Liver (tissue), 9 donors: ENCODE results near the gene GPR161. TPM values are rescaled to one million over a fixed set of nuclear protein-coding genes. Genes with fewer than 3 reads are reported as not detected.

Experiments used
- DNase-seq: peaks from one replicate; pipeline ENCODE4 v3.0.0-alpha.2; 2017; ENCODE audit warnings: low spot score
- H3K27ac ChIP-seq, 2 donors: one replicate each; pipeline ENCODE4 v1.7.0; 2013; ENCODE audit warnings: inconsistent platforms in 2 of 2, low read length in 2 of 2, control low read depth in 1 of 2, low read depth in 1 of 2, mild to moderate bottlenecking in 1 of 2
- H3K27me3 ChIP-seq, 4 donors: one replicate each; pipeline versions ENCODE4 v1.6.1 to v1.7.0; 2013; ENCODE audit warnings: low read length in 3 of 4, inconsistent platforms in 1 of 4, mild to moderate bottlenecking in 1 of 4, moderate library complexity in 1 of 4; ENCODE audit not compliant: control insufficient read depth in 4 of 4, insufficient read depth in 4 of 4
- H3K36me3 ChIP-seq, 4 donors: one replicate each; pipeline versions ENCODE4 v1.6.1 to v1.7.0; 2013; ENCODE audit warnings: low read length in 3 of 4, mild to moderate bottlenecking in 3 of 4, low read depth in 1 of 4, moderate library complexity in 1 of 4; ENCODE audit not compliant: control insufficient read depth in 4 of 4, insufficient read depth in 3 of 4
- H3K4me1 ChIP-seq, 4 donors: one replicate each; pipeline versions ENCODE4 v1.6.1 to v1.7.0; 2013; ENCODE audit warnings: low read length in 3 of 4, mild to moderate bottlenecking in 3 of 4, moderate library complexity in 1 of 4; ENCODE audit not compliant: control insufficient read depth in 4 of 4, insufficient read depth in 4 of 4
- H3K4me3 ChIP-seq, 3 donors: one replicate each; pipeline versions ENCODE4 v1.6.1 to v1.7.0; 2013; ENCODE audit warnings: low read length in 3 of 3, control low read depth in 1 of 3, low read depth in 1 of 3, mild to moderate bottlenecking in 1 of 3
- H3K9ac ChIP-seq, 2 donors: one replicate each; pipeline ENCODE4 v1.7.0; 2013; ENCODE audit warnings: low read length in 2 of 2, mild to moderate bottlenecking in 2 of 2, moderate library complexity in 2 of 2, control low read depth in 1 of 2, low read depth in 1 of 2
- H3K9me3 ChIP-seq, 4 donors: one replicate each; pipeline versions ENCODE4 v1.6.1 to v1.7.0; 2013; ENCODE audit warnings: low read length in 3 of 4; ENCODE audit not compliant: control insufficient read depth in 4 of 4
- EGR1 ChIP-seq, 2 donors: IDR thresholded peaks; 2 replicates each; pipeline ENCODE4 v1.6.1; 2016 to 2018; ENCODE audit warnings: antibody characterized with exemption in 2 of 2, low read depth in 2 of 2
- FOXA1 ChIP-seq: IDR thresholded peaks from 2 replicates; pipeline ENCODE4 v1.6.1; 2016; ENCODE audit warnings: antibody characterized with exemption
- FOXA2 ChIP-seq: IDR thresholded peaks from 2 replicates; pipeline ENCODE4 v1.6.1; 2016; ENCODE audit warnings: antibody characterized with exemption
- GABPA ChIP-seq, 2 donors: IDR thresholded peaks in 1 of 2; conservative IDR thresholded peaks in 1 of 2; 2 replicates each; pipeline ENCODE4 v1.6.1; 2016; ENCODE audit warnings: antibody characterized with exemption in 2 of 2, mild to moderate bottlenecking in 1 of 2, moderate library complexity in 1 of 2
- HNF4A ChIP-seq, 2 donors: conservative IDR thresholded peaks; 2 replicates each; pipeline ENCODE4 v1.6.1; 2016; ENCODE audit warnings: antibody characterized with exemption in 2 of 2, mild to moderate bottlenecking in 2 of 2
- HNF4G ChIP-seq: IDR thresholded peaks from 2 replicates; pipeline ENCODE4 v1.6.1; 2016; ENCODE audit warnings: antibody characterized with exemption
- JUND ChIP-seq, 2 donors: IDR thresholded peaks; 2 replicates each; pipeline ENCODE4 v1.6.1; 2016; ENCODE audit warnings: antibody characterized with exemption in 2 of 2
- NR2F2 ChIP-seq: IDR thresholded peaks from 2 replicates; pipeline ENCODE4 v1.6.1; 2016; ENCODE audit warnings: antibody characterized with exemption
- RAD21 ChIP-seq, 2 donors: IDR thresholded peaks; 2 replicates each; pipeline ENCODE4 v1.6.1; 2016; ENCODE audit warnings: antibody characterized with exemption in 2 of 2, mild to moderate bottlenecking in 2 of 2
- RXRA ChIP-seq, 2 donors: IDR thresholded peaks; 2 replicates each; pipeline ENCODE4 v1.6.1; 2017 to 2018; ENCODE audit warnings: antibody characterized with exemption in 2 of 2, mild to moderate bottlenecking in 1 of 2
- SP1 ChIP-seq: IDR thresholded peaks from 2 replicates; pipeline ENCODE4 v1.6.1; 2018; ENCODE audit warnings: antibody characterized with exemption, mild to moderate bottlenecking
- TAF1 ChIP-seq: conservative IDR thresholded peaks from 2 replicates; pipeline ENCODE4 v1.6.1; 2016; ENCODE audit warnings: antibody characterized with exemption, mild to moderate bottlenecking
- YY1 ChIP-seq: IDR thresholded peaks from 2 replicates; pipeline ENCODE4 v1.6.1; 2016; ENCODE audit warnings: antibody characterized with exemption, mild to moderate bottlenecking
- WGBS: extraction: QIAGEN DNeasy Blood & Tissue Kit; methylation state at CpG from one replicate; pipeline ENCODE4 v1.1.7; 2013; 5-methylcytosine and 5-hydroxymethylcytosine counted together
- polyA plus RNA-seq, 2 donors: library from polyadenylated mRNA; stranded (reverse) in 1 of 2; unstranded in 1 of 2; fragments of 200-250 nt in 1 of 2; fragments of >200 nt in 1 of 2; fragmentation: Nextera tagmentation in 1 of 2; extraction: Ambion mirVana in 1 of 2; gene quantifications; one replicate each; pipeline versions ENCODE4 v1.2.1 to v1.2.3, GENCODE V29; 2013 to 2015
- total RNA-seq, 2 donors: library from RNA; depleted of rRNA; stranded (reverse); fragments of >200 nt; gene quantifications; one replicate each; pipeline ENCODE4 v1.2.3, GENCODE V29; 2014
- TF ChIP-seq, protein P1 (sequence below): IDR thresholded peaks from 2 replicates; pipeline ENCODE4 v1.6.1; 2016; ENCODE audit warnings: antibody characterized with exemption
- TF ChIP-seq, protein P2 (sequence below): fragments of 150-350 bp; IDR thresholded peaks from 2 replicates; pipeline ENCODE4 v1.5.1; 2017; ENCODE audit warnings: improper control_type of control experiment, low read depth, low read length; ENCODE audit not compliant: missing input control
- TF ChIP-seq, protein P3 (sequence below): IDR thresholded peaks from 2 replicates; pipeline ENCODE4 v1.6.1; 2016; ENCODE audit warnings: antibody characterized with exemption
- TF ChIP-seq, protein P4 (sequence below): IDR thresholded peaks from 2 replicates; pipeline ENCODE4 v1.6.1; 2016; ENCODE audit warnings: antibody characterized with exemption, mild to moderate bottlenecking
- TF ChIP-seq, protein P5 (sequence below): IDR thresholded peaks from 2 replicates; pipeline ENCODE4 v1.6.1; 2016; ENCODE audit warnings: antibody characterized with exemption
- donor health status: healthy.
- donor health status: healthy.
- donor health status: healthy.
- donor health status: healthy.
- donor health status: healthy.

GPR161 gene
- total and polyA plus RNA-seq, 4 donors, result 0.33 to 1.1 (median 0.73) TPM

DNA sequence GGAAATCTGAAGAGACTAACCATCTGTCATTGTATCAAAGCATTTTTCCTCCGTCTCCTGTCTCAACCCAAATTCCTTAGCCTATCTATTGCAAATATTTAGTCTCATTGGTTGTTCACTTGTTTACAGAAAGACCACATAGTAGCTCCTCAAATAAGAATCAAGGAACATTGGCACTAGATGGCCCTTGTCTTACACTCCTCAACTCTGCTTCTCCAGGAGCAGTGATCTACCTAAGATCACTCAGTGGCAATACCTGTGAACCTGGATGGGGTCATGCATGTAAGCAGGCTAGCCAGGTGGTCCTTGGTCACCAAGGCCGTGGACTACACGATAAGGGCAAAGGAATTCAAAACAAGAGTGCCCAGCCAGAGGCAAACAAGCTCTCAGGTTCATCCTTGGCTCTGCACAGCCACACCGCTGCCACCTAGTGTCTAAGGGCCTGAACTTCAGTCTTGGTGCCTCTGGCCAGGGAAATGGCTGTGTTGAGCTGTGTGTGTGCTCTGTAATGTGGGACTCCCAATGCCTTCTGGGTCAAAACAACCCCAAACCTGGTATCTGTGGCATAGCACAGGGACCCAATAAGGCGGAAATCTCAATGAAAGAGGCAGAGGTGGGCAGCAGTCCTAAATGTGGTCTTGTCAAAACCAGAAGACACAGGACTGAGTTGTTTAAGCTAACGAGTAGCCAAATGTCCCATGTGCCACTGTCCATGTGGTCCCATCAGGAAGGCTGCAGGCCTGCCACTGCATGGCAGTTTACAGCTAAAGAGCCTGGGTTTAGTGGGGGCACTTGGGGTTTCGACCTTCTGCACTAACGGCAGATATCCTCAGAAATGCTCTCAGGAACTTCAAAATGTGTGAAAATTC lies 54.5 kb downstream of the GPR161 start:
- WGBS, result 54% methylated on average over 8 of the region's 8 CpGs
- TF ChIP-seq HNF4A (conservative IDR thresholded peaks at IDR 0.05), result peak in 1 of 2 donors; percentile 23
- TF ChIP-seq SP1, result no peak
- TF ChIP-seq, protein P1, sequence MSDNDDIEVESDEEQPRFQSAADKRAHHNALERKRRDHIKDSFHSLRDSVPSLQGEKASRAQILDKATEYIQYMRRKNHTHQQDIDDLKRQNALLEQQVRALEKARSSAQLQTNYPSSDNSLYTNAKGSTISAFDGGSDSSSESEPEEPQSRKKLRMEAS, result no peak
- TF ChIP-seq, protein P2, sequence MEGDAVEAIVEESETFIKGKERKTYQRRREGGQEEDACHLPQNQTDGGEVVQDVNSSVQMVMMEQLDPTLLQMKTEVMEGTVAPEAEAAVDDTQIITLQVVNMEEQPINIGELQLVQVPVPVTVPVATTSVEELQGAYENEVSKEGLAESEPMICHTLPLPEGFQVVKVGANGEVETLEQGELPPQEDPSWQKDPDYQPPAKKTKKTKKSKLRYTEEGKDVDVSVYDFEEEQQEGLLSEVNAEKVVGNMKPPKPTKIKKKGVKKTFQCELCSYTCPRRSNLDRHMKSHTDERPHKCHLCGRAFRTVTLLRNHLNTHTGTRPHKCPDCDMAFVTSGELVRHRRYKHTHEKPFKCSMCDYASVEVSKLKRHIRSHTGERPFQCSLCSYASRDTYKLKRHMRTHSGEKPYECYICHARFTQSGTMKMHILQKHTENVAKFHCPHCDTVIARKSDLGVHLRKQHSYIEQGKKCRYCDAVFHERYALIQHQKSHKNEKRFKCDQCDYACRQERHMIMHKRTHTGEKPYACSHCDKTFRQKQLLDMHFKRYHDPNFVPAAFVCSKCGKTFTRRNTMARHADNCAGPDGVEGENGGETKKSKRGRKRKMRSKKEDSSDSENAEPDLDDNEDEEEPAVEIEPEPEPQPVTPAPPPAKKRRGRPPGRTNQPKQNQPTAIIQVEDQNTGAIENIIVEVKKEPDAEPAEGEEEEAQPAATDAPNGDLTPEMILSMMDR, result peak; percentile 87
- TF ChIP-seq EGR1 (IDR thresholded peaks at IDR 0.05; ENCODE audit: low read depth in 2 of 2), result no peak
- TF ChIP-seq RXRA (IDR thresholded peaks at IDR 0.05), result peak in 1 of 2 donors; percentile 12
- TF ChIP-seq FOXA1, result no peak
- TF ChIP-seq FOXA2, result no peak
- no peak for TF ChIP-seq GABPA (IDR thresholded peaks at IDR 0.05 in 1 of 2, conservative IDR thresholded peaks at IDR 0.05 in 1 of 2)
- TF ChIP-seq JUND (IDR thresholded peaks at IDR 0.05), result no peak
- no peak for TF ChIP-seq NR2F2
- TF ChIP-seq HNF4G, result no peak
- TF ChIP-seq RAD21 (IDR thresholded peaks at IDR 0.05), result peak; percentile 93 to 95
- TF ChIP-seq TAF1, result no peak
- TF ChIP-seq, protein P3, sequence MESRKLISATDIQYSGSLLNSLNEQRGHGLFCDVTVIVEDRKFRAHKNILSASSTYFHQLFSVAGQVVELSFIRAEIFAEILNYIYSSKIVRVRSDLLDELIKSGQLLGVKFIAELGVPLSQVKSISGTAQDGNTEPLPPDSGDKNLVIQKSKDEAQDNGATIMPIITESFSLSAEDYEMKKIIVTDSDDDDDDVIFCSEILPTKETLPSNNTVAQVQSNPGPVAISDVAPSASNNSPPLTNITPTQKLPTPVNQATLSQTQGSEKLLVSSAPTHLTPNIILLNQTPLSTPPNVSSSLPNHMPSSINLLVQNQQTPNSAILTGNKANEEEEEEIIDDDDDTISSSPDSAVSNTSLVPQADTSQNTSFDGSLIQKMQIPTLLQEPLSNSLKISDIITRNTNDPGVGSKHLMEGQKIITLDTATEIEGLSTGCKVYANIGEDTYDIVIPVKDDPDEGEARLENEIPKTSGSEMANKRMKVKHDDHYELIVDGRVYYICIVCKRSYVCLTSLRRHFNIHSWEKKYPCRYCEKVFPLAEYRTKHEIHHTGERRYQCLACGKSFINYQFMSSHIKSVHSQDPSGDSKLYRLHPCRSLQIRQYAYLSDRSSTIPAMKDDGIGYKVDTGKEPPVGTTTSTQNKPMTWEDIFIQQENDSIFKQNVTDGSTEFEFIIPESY, result no peak
- TF ChIP-seq, protein P4, sequence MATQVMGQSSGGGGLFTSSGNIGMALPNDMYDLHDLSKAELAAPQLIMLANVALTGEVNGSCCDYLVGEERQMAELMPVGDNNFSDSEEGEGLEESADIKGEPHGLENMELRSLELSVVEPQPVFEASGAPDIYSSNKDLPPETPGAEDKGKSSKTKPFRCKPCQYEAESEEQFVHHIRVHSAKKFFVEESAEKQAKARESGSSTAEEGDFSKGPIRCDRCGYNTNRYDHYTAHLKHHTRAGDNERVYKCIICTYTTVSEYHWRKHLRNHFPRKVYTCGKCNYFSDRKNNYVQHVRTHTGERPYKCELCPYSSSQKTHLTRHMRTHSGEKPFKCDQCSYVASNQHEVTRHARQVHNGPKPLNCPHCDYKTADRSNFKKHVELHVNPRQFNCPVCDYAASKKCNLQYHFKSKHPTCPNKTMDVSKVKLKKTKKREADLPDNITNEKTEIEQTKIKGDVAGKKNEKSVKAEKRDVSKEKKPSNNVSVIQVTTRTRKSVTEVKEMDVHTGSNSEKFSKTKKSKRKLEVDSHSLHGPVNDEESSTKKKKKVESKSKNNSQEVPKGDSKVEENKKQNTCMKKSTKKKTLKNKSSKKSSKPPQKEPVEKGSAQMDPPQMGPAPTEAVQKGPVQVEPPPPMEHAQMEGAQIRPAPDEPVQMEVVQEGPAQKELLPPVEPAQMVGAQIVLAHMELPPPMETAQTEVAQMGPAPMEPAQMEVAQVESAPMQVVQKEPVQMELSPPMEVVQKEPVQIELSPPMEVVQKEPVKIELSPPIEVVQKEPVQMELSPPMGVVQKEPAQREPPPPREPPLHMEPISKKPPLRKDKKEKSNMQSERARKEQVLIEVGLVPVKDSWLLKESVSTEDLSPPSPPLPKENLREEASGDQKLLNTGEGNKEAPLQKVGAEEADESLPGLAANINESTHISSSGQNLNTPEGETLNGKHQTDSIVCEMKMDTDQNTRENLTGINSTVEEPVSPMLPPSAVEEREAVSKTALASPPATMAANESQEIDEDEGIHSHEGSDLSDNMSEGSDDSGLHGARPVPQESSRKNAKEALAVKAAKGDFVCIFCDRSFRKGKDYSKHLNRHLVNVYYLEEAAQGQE, result no peak
- TF ChIP-seq, protein P5, sequence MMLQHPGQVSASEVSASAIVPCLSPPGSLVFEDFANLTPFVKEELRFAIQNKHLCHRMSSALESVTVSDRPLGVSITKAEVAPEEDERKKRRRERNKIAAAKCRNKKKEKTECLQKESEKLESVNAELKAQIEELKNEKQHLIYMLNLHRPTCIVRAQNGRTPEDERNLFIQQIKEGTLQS, result no peak
- no peak for TF ChIP-seq YY1
- peak; percentile 75 for DNase-seq
- H3K27me3 ChIP-seq, result no peaks in the 10 kb centered on the region
- no peak overlapping the region for H3K27ac ChIP-seq
- H3K9ac ChIP-seq, result no peak overlapping the region
- peaks cover 0 to 16% (median 9%) of the 10 kb centered on the region in 4 donors for H3K36me3 ChIP-seq
- peaks cover 0 to 8% (median 2%) of the 10 kb centered on the region in 4 donors for H3K4me1 ChIP-seq
- H3K9me3 ChIP-seq, result no peaks in the 10 kb centered on the region
- H3K4me3 ChIP-seq, result no peak overlapping the region
